ENCODE results near the gene SP100. TPM values are rescaled to one million over a fixed set of nuclear protein-coding genes. Genes with fewer than 3 reads are reported as not detected.

Gene SP100
- total and polyA plus RNA-seq, 2 of the 13 experiments (the other 11 are each of a cell fraction or from before 2014, with no cell fraction given) = 12.6 to 16.5 TPM

GRCh38 chr2:230412371-230412711 is 3.7 kb upstream of the SP100 start:
- H3K4me1 ChIP-seq (ENCODE audit: insufficient read depth, low read length) = peaks cover 49% of the 10 kb centered on the region
- ATAC-seq (peak; percentile 9), FAIRE-seq (no peak), DNase-seq (ENCODE audit: low spot score) (no peak)
- TF ChIP-seq ZFP41 (CRISPR knock-in tag; IDR thresholded peaks at IDR 0.05; ENCODE audit: borderline replicate concordance) (0 out of 2 replicates have a peak, but pooled peaks have one; percentile 6), ZNF253 (CRISPR knock-in tag; IDR thresholded peaks at IDR 0.05; ENCODE audit: borderline replicate concordance) (no peak), ZNF788 (CRISPR knock-in tag; IDR thresholded peaks at IDR 0.05; ENCODE audit: borderline replicate concordance) (no peak), HIVEP1 (CRISPR knock-in tag; IDR thresholded peaks at IDR 0.05) (peak; percentile 25; the same call in 1 of the 2 replicates), DR1 (CRISPR knock-in tag; IDR thresholded peaks at IDR 0.05) (0 out of 2 replicates have a peak, but pooled peaks have one; percentile 9), GZF1 (CRISPR knock-in tag; IDR thresholded peaks at IDR 0.05) (0 out of 2 replicates have a peak, but pooled peaks have one; percentile 8), ZNF350 (CRISPR knock-in tag; IDR thresholded peaks at IDR 0.05; ENCODE audit: borderline replicate concordance, low read depth) (no peak), EED (CRISPR knock-in tag; IDR thresholded peaks at IDR 0.05) (0 out of 2 replicates have a peak, but pooled peaks have one; percentile 0), ZNF605 (CRISPR knock-in tag; IDR thresholded peaks at IDR 0.05) (peak; percentile 73; the same call in 1 of the 2 replicates), CEBPB (IDR thresholded peaks at IDR 0.05; ENCODE audit: borderline replicate concordance, low read depth, low read length) (peak; percentile 42; the same call in 1 of the 2 replicates)
- H3K9ac ChIP-seq (ENCODE audit: insufficient read depth, low read depth, low read length) = peak overlapping the region; percentile 85
- CTCF ChIA-PET (ENCODE audit: low intra/inter-chr PET ratio, low total read pairs) = no interaction called here
- in situ Hi-C loops (cut with HindIII; ENCODE audit: extremely low pct_ligation_motif_present, low pct_unique_long_range_greater_than_20kb) = loop anchor here (5.0 kb wide), 1 partner anchor 90 kb away; no protein-coding TSS in a partner anchor
- H3K36me3 ChIP-seq (replicated peaks in 1 of 2; ENCODE audit: control insufficient read depth in 1 of 2, insufficient read depth in 2 of 2, low read length in 2 of 2) = no peaks in the 10 kb centered on the region
- POLR2A ChIA-PET = interaction anchor here (0.7 to 2.2 kb wide), 3 partner anchors 85 to 101 kb away, joined by 3 to 10 read pairs (median 4); partner anchors contain the start of gene SP140L
- no peaks in the 10 kb centered on the region for H4K20me1 ChIP-seq (ENCODE audit: insufficient read depth, low read length)
- intact Hi-C loops (cut with micrococcal nuclease; ENCODE audit: unreplicated experiment) = loop anchor here (5.0 to 10.0 kb wide), 3 partner anchors 55 to 200 kb away; partner anchors contain the start of gene SP140
- H3K4me3 ChIP-seq (replicated peaks in 1 of 3; ENCODE audit: insufficient read depth in 1 of 3, low read depth in 2 of 3, low read length in 3 of 3) = peak overlapping the region; percentile 74 to 82 (median 80)
- H3K4me2 ChIP-seq (ENCODE audit: low read depth, low read length) = peak overlapping the region; percentile 85
- 74% methylated on average over 3 of the region's 3 CpGs for WGBS (ENCODE audit: low lambda C conversion rate)
- BruUV-seq (replicated peaks) = no TSS peak
- no peaks in the 10 kb centered on the region; a peak in 1 of 5 replicates for H3K27me3 ChIP-seq (ENCODE audit: control insufficient read depth in 1 of 2, insufficient read depth in 2 of 2, low read length in 2 of 2)
- no peaks in the 10 kb centered on the region for H3K9me3 ChIP-seq (ENCODE audit: low read length)
- H3K79me2 ChIP-seq (ENCODE audit: insufficient read depth, low read length) = no peaks in the 10 kb centered on the region
- no peak overlapping the region for H3K27ac ChIP-seq (ENCODE audit: extremely low read length, insufficient read depth, low read length)
- H2AFZ ChIP-seq (ENCODE audit: low read length) = peak overlapping the region; percentile 92

Measured in HepG2 (cell line).